ENCODE data around the gene ATP1B3.
"Not testable (repeated sequence)": the region's sequence is repeated elsewhere in the genome, so short reads cannot be mapped to it uniquely, and the experiment has no call there.

ATP1B3 gene

DNA sequence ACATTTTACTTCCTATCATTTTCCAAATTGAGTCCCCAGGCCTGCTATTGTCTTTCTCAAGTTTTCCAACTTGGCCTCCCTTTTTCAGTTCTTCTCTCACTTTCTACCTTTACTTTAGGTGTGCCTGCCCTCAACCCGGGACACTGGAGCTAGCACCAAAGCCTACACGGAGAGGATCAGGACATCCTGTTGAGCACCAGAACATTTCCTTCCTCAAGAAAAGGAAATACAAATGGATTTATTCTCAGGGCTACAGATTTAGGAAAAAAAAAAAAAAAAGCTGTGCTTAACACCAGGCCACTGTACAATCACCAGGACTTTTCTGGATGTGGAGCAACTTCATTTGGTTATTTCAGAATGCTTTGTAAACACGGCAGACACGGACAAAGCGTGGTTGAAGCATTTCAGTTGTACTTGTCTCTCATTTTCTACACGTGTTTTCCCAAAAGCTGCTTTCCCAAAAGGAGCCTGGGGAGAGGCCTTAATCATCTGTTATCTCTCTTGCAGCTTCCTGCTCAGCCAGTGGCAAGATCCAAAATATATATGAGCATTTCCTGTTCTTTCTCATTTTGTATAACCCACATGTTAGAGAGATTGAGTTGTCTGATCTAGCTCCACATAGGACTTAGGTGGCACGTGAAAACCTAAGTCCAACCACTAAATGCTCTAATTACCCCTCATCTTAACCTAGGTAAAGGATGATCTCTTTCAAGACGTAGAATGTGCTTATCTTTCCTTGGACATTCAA is 15.5 kb upstream of the ATP1B3 start:
- FAIRE-seq: no peak

DNA sequence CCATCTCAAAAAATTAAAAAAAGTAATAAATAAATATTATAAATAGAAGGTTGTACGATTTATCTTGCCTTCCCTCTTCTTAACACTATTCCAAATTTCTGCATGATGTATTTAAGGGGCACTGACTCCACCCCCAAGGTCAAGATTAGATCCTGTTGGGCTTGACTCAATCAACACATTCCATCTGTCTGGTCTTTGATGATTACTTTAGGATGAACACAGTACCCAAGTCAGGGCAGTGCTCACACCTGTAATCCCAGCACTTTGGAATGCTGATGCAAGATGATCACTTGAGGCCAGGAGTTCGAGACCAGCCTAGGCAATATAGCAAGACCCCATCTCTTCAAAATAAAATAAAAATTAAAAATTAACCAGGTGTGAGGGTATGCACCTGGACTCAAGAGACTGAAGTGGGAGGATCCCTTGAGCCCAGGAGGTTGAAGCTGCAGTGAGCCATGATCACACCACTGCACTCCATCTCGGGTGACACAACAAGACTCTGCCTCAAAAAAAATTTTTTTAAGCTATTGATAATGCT is 14.1 kb upstream of the ATP1B3 start:
- FAIRE-seq: no peak

DNA sequence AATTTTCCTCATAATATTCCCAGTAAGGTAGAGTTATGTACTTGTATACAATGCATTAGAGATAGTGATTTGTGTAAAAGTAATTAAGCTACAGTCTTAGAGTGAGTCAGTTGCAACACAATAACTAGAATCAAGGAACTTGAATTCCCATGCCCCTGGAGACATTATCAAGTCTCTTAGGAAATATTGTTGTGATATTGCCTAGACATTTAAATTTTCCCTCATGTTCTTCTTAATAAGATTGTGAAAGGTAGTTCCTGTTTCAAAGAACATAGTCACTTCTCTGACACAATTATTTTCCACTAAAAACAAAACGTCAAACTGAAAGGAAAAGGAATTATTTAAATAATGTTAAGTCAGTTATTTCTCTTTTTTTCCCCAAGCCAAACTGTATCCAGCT is 13.0 kb upstream of the ATP1B3 start:
- no peak for FAIRE-seq

DNA sequence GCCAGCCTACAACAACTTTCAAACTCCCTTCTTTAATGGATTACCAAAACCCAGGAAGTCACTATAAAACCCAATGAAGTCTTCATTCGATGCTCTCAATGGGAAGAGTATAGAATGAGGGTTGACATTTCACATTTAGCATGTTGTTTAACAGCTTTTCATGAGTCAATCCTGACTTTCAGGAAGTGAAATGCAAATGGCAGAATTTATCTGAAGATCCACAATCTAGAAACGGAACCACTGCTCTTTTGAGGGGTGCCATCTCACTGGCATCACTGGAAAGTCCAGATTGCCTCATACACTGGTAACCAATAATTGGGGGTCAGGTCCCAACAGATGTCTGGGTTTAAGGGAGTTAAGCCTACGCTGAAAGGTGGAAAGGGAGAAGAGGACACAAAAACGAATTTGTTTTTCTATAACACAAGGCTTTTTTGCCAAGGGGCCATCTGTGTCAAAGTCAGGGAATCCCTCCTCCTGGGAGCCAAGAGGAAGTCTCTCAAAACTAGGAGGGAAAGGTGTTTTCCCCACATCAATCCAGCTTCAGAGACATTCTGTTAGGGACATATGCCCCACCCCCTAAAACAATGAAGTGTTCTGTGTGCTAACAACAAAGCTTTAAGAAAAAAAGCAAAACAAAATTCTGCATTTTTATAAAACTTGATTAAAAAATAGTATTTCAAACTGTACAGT is 12.0 kb upstream of the ATP1B3 start:
- FAIRE-seq: no peak

DNA sequence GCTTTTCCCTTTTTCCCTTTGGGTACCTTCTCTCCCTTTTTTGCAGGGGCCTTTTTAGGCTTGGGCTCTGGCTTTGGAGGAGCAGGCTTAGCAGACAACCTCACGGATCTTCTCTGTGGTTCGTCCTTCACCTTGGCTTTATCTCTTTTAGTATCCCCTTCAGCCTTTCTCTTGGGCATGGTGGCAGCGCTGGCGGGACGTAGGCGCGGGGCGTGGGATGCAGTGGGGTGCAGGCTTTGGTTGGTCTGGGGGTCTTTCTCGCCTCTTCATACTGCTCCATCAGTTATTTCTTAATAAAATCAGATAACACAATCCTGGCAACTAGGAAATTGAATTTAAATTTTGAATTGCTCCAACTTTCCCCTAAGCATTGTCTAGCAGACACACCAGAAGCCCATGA is 11.3 kb upstream of the ATP1B3 start:
- FAIRE-seq: no peak

DNA sequence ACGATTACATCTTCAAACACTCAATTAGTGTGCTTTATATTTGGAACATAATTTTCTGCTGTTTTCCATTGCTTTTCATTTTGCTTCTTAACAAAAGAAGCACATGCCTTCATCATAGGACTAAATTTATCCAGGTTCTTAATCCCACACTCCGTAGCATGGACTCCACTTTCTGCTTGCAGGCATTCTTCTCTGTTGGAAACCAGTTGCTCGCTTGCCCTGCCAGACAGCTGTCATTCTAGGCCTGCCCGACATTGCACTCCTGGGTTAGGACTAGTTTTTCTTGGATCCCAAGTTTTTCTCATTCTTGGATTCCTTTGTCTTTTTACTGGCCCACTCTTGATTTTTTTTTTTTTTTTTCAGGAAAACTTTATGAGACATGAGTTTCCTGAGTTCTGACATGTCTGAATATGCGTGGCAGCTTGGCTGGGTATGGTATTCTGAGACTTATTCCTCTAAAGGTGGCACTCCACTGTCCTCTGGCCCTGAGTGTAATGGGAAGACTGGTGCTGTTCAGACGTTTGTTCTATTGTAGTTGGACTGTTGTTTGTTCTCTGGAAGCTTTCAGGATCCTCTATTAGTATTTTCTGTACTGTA is 6.3 kb upstream of the ATP1B3 start:
- no peak for FAIRE-seq

DNA sequence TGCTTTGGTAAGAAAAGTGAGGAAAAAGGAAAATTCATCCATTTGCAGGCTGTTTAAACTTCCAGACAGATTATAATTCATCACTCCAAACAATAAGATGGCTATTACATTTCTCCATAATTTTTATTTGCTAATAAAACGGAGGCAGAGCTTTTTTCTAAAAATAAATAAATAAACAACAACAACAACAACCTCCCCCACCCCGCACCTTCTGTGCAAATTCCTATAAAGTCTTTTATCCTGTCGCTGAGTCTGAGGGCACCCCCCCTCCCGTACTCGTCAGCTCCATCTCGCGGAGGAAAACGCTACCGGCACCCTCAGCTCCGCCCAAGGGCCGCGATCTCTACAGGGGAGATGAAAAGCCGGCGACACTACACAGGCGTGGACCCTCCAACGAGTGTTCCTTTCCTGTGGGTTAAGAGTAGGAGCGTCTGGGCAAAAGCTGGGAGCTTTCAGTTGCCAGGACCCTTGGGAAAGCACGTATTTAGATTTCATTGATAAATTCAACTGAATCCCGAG is 1.0 kb upstream of the ATP1B3 start:
- peak; percentile 40 for FAIRE-seq

DNA sequence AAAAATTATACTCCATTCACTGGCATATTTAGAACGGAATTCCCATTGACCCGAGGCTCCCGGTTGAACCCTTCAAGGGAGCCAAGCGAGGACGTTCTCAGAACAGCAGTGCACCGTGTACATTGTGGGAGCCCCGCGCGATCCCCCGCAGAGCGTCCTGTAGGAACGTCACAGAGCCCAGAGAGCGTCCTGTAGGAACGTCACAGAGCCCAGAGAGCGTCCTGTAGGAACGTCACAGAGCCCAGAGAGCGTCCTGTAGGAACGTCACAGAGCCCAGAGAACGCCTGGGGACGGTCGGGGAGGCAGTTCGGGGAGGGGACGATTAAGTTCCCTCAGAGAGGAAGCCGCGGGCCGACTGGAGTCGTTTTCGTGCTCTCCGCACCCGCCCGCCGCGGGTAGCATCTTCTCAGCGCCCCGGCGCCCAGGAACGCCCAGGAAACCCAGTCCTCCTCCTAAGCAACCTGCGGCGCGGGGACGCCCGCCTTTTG is 506 bp upstream of the ATP1B3 start:
- no peak for FAIRE-seq

DNA sequence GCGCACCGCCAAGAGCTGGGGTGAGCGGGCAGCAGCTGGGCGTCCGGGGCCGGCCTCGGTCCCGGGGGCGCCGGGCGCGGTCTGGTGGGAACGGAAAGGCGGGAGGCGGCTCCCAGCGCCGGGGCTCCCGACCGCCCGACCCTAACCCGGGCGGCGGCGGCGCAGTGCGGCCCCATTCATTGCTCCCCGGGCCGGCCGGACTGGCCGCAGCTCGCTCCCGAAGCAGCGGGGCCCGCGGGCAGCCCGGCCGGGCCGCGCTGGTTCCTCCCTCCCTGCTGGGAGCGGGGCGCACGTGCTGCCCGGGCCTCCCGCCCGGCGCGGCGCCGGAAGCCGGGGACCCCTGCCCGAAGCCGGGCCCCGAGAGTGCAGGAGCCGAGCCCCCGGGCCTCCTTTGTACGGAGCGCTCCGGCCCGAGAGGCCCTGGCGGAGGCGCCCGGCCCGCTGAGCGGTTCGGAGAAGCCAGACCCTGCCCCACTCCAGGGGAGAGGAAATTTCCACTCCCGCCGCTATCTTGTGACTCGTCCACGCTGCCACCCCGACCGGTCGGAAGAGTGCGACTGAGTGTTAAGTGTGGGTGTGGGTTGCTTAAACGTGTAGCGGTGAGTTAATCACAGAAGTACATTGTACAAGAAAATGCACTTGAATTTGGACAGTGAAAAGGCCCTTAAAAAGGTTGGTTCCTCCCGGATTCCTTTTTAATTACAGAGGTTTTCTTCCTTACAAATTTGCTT is 613 bp downstream of the ATP1B3 start:
- no peak for FAIRE-seq

DNA sequence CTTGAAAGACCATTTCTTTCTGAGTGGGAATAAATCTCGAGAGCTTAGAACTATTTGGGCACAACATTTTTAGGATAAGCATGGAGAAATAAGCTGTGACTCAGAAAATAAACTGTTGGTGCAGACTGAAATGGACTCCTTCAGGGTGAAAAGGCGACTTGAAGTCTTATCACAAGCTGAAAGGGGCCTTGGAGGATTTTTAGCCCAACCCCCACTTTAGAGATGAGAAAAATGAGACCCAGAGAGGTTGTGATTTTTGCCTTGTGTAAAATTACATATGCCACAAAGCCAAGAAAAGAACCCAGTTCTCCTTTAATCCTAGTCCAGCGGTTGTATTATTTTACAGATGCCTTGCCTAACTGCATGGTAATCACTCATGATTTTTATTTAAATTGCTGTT is 1.5 kb downstream of the ATP1B3 start:
- no peak for FAIRE-seq

DNA sequence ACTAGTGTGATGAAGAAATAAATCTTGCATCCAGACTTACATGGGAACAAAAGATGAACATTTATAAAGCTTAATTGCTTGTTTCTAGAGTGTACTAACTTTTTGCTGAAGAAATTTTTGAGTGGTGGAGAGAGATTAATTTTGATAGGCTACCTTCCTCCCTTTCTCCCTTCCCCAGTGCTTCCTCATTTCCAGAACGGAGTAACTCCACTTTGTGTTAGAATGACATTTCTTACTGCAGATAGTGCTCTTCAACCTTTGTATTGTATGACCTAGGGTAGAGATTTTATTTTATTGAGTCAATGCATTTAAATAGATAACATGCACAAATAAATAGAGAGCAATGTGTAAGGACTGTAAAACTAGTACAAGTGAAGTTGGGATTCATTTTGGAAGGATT is 1.9 kb downstream of the ATP1B3 start:
- no peak for FAIRE-seq

DNA sequence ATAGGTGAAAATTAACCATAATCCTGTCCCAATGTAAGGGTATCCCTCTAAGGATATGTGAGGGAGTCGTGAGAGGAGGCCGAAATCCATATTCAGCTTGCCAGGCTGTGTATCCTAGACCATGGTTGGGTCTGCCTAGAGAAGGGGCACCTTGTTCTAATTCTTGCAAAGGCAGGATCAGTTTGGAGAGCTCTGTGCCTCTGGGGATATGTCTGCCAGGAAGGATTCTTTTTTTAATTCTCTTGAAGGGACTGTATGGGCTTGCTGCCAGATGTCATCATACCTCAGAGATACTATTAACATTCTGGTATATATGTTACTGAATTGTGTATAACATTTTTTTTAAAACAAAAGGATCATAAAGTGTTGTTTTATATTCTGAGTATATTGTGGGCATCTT is 2.4 kb downstream of the ATP1B3 start:
- no peak for FAIRE-seq

DNA sequence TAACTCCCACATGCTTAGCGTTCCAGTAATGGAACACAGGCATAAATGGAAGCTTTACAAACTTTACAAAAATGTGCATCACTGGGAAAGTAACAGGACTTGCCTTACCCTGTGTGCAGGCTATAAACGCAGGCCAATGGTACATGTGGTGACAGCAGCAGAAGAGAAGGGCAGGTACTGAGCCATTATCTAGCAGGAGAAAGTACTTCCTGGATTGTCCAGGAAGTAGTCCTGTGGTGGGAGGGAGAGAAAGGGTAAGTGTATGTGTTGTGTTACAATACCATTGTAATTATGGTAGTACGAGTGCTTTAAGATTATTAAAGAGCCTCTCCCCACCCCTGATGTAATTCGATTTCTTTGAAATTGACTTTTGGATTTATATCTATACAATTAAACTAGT is 5.3 kb downstream of the ATP1B3 start:
- FAIRE-seq: no peak

DNA sequence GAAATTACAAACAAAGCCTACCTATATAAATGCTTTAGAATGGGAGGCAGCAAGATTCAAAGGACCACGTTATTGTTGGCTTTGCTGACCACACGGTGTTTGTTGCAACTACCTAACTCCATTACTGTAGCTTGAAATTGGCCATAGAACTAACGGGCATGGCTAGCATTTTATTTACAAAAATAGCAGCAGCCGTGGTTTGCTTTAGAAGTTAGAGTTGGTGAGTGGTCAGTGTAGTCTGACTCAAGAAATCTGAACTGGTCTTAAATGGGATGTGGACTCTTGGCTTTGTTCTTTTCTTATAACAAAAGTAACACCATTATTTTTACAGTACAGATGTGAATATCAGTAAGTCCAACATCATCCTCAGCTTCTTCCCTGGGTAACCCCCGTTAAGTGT is 10.6 kb downstream of the ATP1B3 start:
- FAIRE-seq: no peak

DNA sequence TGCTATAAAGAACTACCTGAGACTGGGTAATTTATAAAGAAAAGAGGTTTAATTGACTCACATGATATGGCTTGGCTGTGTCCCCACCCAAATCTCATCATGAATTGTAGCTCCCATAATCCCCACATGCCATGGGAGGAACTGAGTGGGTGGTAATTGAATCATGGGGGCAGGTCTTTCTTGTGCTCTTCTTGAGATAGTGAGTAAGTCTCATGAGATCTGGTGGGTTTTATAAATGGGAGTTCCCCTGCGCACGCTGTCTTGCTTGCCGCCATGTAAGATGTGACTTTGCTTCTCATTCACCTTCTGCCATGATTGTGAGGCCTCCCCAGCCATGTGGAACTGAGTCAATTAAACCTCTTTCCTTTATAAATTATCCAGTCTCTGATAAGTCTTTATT is 12.1 kb downstream of the ATP1B3 start:
- FAIRE-seq: not testable (repeated sequence)

DNA sequence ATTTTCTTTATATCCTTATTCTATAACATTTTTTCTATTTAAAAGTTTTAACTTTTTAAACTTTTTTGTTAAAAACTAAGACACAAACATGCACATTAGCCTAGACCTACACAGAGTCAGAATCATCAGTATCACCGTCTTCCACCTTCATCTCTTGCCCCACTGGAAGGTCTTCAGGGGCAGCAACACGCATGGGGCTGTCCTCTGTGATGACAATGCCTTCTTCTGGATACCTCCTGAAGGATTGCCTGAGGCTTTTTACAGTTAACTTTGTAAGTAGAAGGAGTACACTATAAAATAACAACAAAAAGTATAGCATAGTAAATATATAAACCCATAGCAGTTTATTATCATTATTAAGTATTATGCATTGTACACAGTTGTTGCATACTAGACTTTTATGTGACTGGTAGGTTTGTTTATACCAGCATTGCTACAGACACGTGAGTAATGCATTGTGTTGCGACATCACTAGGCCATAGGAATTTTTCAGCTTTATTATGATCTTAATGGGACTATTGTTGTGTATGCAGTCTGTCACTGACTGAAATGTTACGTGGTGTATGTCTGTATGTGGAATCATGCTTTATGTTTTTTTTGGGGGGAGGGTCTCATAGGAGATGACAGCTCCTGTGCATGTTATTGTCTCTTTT is 18.2 kb downstream of the ATP1B3 start:
- FAIRE-seq: no peak

DNA sequence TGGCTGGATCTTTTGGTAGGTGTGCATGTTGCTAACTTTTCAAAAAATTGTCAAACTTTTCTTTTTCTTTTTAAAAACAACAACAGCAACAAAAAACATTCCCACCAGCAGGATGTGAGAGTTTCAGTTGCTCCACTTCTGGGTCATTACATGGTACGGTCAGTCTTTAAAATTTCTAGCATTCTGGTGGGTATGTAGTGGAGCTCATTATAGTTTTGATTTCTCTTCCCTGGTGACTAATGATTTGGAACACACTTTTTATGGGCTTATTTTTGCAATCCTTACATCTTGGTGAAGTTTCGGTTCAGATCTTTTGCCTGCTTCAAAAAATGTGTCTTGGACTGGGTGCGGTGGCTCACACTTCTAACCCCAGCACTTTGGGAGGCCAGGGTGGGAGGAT is 19.3 kb downstream of the ATP1B3 start:
- no peak for FAIRE-seq

DNA sequence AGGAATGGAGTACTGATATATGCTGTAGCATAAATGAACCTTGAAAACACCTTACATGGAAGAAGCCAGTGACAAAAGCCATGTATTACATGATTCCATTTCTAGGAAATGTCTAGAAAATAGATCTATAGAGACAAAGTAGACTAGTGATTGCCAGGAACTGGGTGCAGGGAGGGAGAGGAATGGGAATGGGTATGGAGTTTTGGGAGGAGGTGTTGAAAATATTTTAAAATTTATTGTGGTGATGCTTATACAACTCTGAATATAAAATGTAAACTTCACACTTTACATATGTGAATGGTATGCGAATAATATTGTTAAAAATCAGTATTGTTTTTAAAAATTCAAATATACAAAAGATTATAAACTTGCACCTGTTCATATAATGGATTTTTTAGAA is 22.5 kb downstream of the ATP1B3 start:
- no peak for FAIRE-seq

DNA sequence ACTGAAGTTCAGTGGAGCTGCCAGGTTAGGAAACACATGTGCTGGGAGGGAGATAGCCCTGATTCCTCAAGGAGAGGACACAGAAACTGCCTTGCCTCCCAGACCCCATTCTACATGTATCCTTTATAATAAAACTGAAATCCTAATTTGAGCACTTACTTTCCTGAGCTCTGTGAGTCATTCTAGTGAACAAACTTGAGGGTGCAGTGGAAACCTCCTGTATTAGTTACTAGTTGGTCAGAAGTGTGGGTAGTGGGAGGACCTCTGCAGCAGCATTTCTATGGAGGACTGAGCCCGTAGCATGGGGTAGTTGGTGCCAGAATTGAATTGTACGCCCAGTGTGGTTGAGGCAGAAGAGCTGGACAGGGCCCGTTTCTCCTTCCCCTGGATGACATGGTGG is 23.9 kb downstream of the ATP1B3 start:
- no peak for FAIRE-seq

DNA sequence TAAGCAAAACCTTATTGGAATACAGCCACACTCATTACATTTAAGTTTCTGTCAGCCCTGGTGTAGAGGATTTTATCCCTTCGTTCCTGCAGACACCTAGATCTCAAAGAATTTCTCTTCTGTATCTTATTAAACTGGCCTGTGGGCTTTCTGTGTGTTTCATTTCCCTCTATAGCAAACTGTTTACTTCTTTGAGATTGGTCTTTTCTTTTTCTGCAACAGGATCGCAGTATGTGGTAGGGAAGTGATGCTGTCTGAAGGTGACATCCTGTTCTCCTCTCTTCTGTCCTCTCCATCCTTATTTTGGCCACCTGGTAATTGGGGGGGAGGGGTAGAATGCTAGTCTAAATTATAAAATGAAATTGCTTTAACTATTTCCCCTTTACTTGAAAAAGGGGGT is 25.5 kb downstream of the ATP1B3 start:
- no peak for FAIRE-seq

DNA sequence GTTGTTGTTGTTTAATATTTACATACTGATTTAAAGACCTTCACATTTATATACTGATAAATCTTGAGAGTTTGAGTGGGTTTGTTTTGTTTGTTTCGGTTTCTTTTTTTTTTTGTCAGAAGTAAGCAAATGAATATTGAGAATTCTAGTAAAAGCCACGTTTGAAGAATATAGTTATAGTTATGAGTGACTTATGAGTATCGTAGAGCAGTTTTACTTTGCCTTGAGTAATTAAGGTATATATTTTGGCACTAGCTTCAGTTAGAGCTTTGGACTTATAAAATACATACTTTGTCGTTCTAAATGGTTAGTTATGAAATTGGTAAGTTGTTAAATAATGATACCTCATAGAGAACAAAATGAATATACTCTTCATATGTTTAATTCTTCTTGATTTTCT is 27.8 kb downstream of the ATP1B3 start:
- no peak for FAIRE-seq

DNA sequence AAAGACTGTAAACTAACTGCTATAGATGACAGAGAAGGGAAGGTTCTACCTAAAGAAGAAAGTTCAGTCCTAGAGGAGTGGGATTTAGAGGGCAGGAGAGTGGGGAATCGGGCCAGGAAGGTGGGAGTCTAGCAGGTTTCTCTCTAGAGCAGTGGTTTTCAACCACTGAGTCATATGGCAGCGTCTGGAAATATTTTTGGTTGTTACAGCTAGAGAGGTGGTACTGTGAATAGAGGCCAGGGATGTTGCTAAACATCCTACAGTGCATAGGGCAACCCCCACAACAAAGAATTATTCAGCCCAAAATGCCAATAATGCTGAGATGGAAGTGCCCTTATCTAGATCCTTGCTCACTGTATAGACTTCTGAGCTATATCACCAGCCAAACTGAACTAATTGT is 28.7 kb downstream of the ATP1B3 start:
- no peak for FAIRE-seq

DNA sequence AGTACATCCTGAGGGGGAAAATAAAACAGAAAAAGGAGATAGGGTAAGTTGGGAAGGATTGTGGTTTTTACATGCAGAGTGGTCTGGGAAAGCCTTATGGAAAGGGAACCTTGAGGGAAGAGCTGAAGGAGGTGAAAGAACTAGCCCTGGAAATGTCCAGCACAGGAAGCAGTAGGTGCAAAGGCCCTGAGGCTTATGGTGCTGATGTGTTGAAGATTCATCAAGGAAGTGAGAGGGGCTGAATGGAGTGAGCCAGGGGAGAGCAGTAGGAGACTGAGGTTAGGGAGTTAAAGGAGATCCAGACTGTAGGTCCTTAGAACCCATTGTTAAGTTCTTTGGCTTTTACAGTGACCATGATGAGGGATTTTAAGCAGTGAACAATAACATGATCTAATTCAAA is 33.0 kb downstream of the ATP1B3 start:
- FAIRE-seq: no peak

Measured in A204.1 (cell line).